Naive thymus-derived CD4-positive, alpha-beta T cell (primary cell): ENCODE data around the gene MYBPC1. TPM values are rescaled to one million over a fixed set of nuclear protein-coding genes. Genes with fewer than 3 reads are reported as not detected.

Experiments used
- ATAC-seq: fragments of 150-1000 bp; cut with Tn5 transposase; 2 replicates; pipeline ENCODE4 v1.10.0; 2021; ENCODE audit warnings: mild to moderate bottlenecking, moderate library complexity
- CTCF ChIA-PET: fragments of 350-600 bp; sonication (Branson Sonifier 250); formaldehyde crosslinking; loops from one replicate; lab custom pipeline; 2021; ENCODE audit warnings: antibody characterized with exemption; lab: Charles Lee
- POLR2A ChIA-PET: fragments of 350-600 bp; sonication (Branson Sonifier 250); formaldehyde crosslinking; loops from one replicate; lab custom pipeline; 2021; ENCODE audit warnings: antibody characterized with exemption, inconsistent platforms; lab: Charles Lee
- DNase-seq, 9 donors: peaks; one replicate each; pipeline versions ENCODE4 v3.0.0 to v3.0.0-alpha.2; 2020 to 2022; ENCODE audit warnings: mixed read lengths in 1 of 9
- H3K27ac ChIP-seq: one replicate; pipeline ENCODE4 v1.7.0; 2013; ENCODE audit warnings: mild to moderate bottlenecking, low read depth, low read length, moderate library complexity
- H3K27me3 ChIP-seq, 2 donors: one replicate each; pipeline ENCODE4 v1.7.0; 2013; ENCODE audit warnings: low read length in 2 of 2, mild to moderate bottlenecking in 2 of 2, moderate library complexity in 2 of 2; ENCODE audit not compliant: control insufficient read depth in 2 of 2, insufficient read depth in 2 of 2
- H3K36me3 ChIP-seq, 3 experiments: 1 replicate in 2 of 3; 2 replicates in 1 of 3; pipeline ENCODE4 v1.7.0; 2013; ENCODE audit warnings: low read length in 3 of 3, mild to moderate bottlenecking in 3 of 3, moderate library complexity in 1 of 3; ENCODE audit not compliant: insufficient read depth in 3 of 3, control insufficient read depth in 2 of 3
- H3K4me1 ChIP-seq, 2 donors: one replicate each; pipeline ENCODE4 v1.7.0; 2013; ENCODE audit warnings: low read length in 2 of 2, mild to moderate bottlenecking in 2 of 2, moderate library complexity in 1 of 2; ENCODE audit not compliant: control insufficient read depth in 2 of 2, insufficient read depth in 2 of 2
- H3K4me3 ChIP-seq: 2 replicates; pipeline ENCODE4 v1.7.0; 2013; ENCODE audit warnings: mild to moderate bottlenecking, low read length
- H3K9me3 ChIP-seq, 3 experiments: 1 replicate in 2 of 3; 2 replicates in 1 of 3; pipeline ENCODE4 v1.7.0; 2013; ENCODE audit warnings: low read length in 3 of 3; ENCODE audit not compliant: control insufficient read depth in 2 of 3
- H3K27ac Mint-ChIP-seq, 9 donors: one replicate each; pipeline ENCODE4 v1.8.0; 2020 to 2022; ENCODE audit warnings: mixed read lengths in 9 of 9, mild to moderate bottlenecking in 8 of 9, moderate library complexity in 5 of 9, inconsistent platforms in 2 of 9
- H3K27me3 Mint-ChIP-seq, 5 donors: one replicate each; pipeline ENCODE4 v1.8.0; 2021 to 2022; ENCODE audit warnings: mixed read lengths in 5 of 5, mild to moderate bottlenecking in 1 of 5
- H3K36me3 Mint-ChIP-seq, 5 donors: one replicate each; pipeline ENCODE4 v1.8.0; 2020 to 2022; ENCODE audit warnings: mixed read lengths in 5 of 5, mild to moderate bottlenecking in 3 of 5, inconsistent platforms in 1 of 5
- H3K4me1 Mint-ChIP-seq, 7 donors: one replicate each; pipeline ENCODE4 v1.8.0; 2020 to 2022; ENCODE audit warnings: mixed read lengths in 7 of 7, mild to moderate bottlenecking in 3 of 7, inconsistent platforms in 1 of 7
- H3K4me3 Mint-ChIP-seq, 10 donors: one replicate each; pipeline ENCODE4 v1.8.0; 2020 to 2022; ENCODE audit warnings: mild to moderate bottlenecking in 10 of 10, mixed read lengths in 10 of 10, moderate library complexity in 6 of 10, inconsistent platforms in 2 of 10
- H3K9me3 Mint-ChIP-seq, 11 donors: one replicate each; pipeline ENCODE4 v1.8.0; 2020 to 2022; ENCODE audit warnings: mixed read lengths in 11 of 11, mild to moderate bottlenecking in 4 of 11, inconsistent platforms in 1 of 11, moderate library complexity in 1 of 11
- intact Hi-C, 2 donors: fragments of 100-400 bp; cut with micrococcal nuclease; formaldehyde crosslinking; loops; one replicate each; pipeline ENCODE4 v1.15.1; 2023
- polyA plus RNA-seq, 2 donors: library from polyadenylated mRNA; unstranded; fragments of 300-500 nt; fragmentation: Illumina TruSeq; gene quantifications; one replicate each; pipeline ENCODE4 v1.2.3, GENCODE V29; 2021
- total RNA-seq, 6 experiments: library from RNA in 5 of 6; stranded (reverse) in 5 of 6; gene quantifications; 1 replicate in 5 of 6; 2 replicates in 1 of 6; pipeline ENCODE4 v1.2.3 and lab custom pipeline; 2021 to 2026

MYBPC1 gene
- total and polyA plus RNA-seq, 7 experiments from 2014 or later: not detected

DNA sequence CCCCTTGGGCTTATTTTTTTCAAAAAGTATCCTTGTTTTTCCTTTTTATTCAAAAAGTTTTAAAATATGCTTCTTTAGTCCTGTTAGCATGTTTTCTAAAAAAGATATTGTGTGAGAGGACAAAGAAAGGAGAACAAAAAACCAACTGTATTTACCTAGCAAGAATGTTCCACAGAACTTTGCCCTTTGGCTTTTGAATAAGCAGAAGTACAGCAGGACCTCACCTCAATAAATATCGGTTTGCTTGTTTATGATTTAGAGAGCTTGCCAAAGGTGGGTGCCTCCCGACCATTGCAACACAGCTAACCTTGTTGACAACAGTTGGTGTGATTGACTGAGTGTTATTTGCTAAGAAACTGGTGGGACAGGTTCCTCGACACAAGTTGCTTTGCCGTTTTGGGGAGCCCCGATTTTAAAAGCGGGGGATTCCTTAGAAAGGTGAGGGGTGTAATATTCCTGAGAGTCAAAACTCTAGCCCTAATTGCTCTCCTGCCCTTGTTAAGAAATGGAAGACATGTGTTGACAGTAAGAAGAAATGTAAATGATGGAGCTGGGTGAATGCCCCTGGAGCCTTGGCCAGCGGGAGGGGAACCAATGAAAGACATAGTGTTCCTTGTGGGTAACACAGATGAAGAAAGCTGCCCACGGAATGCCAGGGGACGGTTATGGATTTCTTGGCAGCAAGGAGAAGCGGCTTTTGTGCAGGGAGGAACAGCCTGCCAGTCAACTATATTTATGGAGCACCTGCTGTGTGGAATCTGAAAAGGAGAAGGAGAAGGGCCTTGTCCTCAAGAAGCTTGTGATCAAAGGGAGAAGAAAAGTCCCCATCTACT, 13.7 kb downstream of the MYBPC1 start:
- Histone ChIP-seq H3K4me3 (no peak overlapping the region), H3K27ac (no peak overlapping the region), H3K27me3 (no peaks in the 10 kb centered on the region), H3K4me1 (no peaks in the 10 kb centered on the region), H3K36me3 (no peaks in the 10 kb centered on the region), H3K9me3 (no peaks in the 10 kb centered on the region)
- intact Hi-C loops: no loop called here
- ChIA-PET CTCF (no interaction called here), POLR2A (no interaction called here)
- ATAC-seq (no peak), DNase-seq (no peak)
- H3K4me3 Mint-ChIP-seq: no peak overlapping the region
- H3K9me3 Mint-ChIP-seq: peaks cover 0 to 4% (median 0%) of the 10 kb centered on the region in 11 donors
- no peaks in the 10 kb centered on the region for H3K4me1 Mint-ChIP-seq
- peaks cover 0 to 9% (median 0%) of the 10 kb centered on the region in 5 donors for H3K27me3 Mint-ChIP-seq
- H3K27ac Mint-ChIP-seq: no peak overlapping the region
- no peaks in the 10 kb centered on the region for H3K36me3 Mint-ChIP-seq

DNA sequence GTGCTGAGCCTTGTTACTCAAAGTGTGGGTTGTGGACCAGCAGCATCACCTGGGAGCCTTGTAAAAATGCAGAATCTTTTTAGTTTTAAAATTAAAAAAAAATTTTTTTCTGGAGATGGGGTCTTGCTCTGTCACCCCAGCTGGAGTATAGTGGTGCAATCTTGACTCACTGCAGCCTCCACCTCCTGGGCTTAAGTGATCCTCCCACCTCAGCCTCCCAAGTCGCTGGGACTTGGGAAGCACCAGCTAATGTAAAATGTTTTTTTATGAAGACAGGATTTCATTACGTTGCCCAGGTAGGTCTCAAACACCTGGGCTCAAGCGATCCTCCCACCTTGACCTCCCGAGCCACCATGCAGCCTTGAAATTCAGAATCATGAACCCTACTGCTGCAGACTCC, 14.4 kb downstream of the MYBPC1 start:
- no peak for DNase-seq
- CTCF ChIA-PET: no interaction called here
- peaks cover 0 to 9% (median 0%) of the 10 kb centered on the region in 5 donors for H3K27me3 Mint-ChIP-seq
- no peaks in the 10 kb centered on the region for H3K4me1 ChIP-seq
- ATAC-seq: no peak
- POLR2A ChIA-PET: no interaction called here
- no peaks in the 10 kb centered on the region for H3K27me3 ChIP-seq
- H3K27ac ChIP-seq: no peak overlapping the region
- H3K9me3 ChIP-seq: no peaks in the 10 kb centered on the region
- peaks cover 0 to 4% (median 0%) of the 10 kb centered on the region in 11 donors for H3K9me3 Mint-ChIP-seq
- H3K36me3 ChIP-seq: no peaks in the 10 kb centered on the region
- no peak overlapping the region for H3K4me3 Mint-ChIP-seq
- intact Hi-C loops: no loop called here
- H3K27ac Mint-ChIP-seq: no peak overlapping the region
- H3K4me3 ChIP-seq: no peak overlapping the region
- peaks cover 0 to 3% (median 0%) of the 10 kb centered on the region in 7 donors for H3K4me1 Mint-ChIP-seq
- H3K36me3 Mint-ChIP-seq: no peaks in the 10 kb centered on the region

DNA sequence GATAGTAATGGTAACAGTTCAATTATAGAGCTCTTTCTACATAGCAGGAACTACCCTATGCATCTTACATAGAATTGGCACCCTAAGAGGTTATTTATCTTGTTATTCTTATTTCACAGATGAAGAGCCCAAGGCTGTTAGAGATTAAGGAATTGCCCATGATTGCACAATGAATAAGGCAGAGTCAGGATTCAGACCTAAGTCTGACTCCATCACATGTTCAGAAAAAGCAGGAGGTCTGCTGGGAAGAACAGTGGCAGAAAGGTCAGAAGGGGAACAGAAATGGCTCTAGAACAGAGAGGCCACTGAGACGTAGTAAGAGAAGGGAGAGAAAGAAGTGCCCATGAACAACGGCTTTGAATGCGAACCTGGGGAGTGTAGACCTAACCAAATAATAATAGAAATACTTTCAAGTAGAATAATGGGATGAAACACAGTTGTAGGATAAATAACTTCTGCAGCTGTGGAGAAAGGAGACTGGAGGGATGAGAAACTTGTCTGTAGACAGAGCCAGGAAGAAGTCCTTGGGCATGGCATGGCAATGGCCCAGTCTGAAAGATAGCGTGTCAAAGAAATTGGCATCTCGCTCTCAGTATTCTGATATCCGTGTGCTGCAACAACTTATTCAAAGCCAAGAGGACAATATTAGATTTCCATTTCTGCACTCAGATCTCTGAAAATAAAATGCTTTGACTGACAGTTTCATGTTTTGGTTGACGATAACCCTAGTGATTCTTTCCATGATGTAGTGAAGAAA, 17.6 kb downstream of the MYBPC1 start:
- Mint-ChIP-seq H3K36me3 (no peaks in the 10 kb centered on the region), H3K9me3 (peaks cover 0 to 4% (median 0%) of the 10 kb centered on the region in 11 donors), H3K4me3 (no peak overlapping the region), H3K27me3 (peaks cover 0 to 9% (median 0%) of the 10 kb centered on the region in 5 donors), H3K27ac (no peak overlapping the region), H3K4me1 (peaks cover 6 to 24% (median 16%) of the 10 kb centered on the region in 7 donors)
- H3K4me3 ChIP-seq: no peak overlapping the region
- POLR2A ChIA-PET: interaction anchor here (0.6 kb wide), 1 partner anchor 38 kb away, joined by 4 read pairs; no protein-coding TSS in a partner anchor
- DNase-seq (no peak), ATAC-seq (no peak)
- intact Hi-C loops: no loop called here
- no peaks in the 10 kb centered on the region for H3K36me3 ChIP-seq
- H3K4me1 ChIP-seq: peaks cover 0 to 12% of the 10 kb centered on the region in 2 donors
- CTCF ChIA-PET: no interaction called here
- no peaks in the 10 kb centered on the region for H3K9me3 ChIP-seq
- H3K27ac ChIP-seq: no peak overlapping the region
- H3K27me3 ChIP-seq: no peaks in the 10 kb centered on the region

DNA sequence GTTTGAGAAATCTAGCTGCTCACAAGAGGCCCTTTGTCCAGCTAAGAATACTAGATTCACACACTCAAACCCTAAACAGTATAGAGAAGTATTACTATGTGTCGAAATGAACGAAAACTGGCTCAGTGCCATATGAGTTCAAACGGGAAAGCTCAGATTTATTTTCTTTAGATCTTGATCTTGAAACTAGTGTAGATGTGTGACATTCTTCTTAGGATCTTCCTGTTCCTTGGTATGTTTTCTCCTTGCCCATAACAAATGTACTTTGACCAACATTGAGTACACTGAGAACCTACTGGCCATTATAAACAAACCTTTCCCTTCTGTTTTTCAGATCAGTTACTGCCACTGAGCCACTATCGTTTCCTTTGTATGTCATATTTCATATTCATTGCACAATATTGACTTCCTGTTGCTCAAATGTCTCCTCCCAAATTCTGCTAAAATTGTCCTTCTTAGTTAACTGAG, 21.3 kb downstream of the MYBPC1 start:
- H3K27ac Mint-ChIP-seq: peak overlapping the region in 7 of 9 donors; percentile 13 to 61 (median 37)
- ATAC-seq: peak; percentile 49
- H3K4me1 Mint-ChIP-seq: peaks cover 8 to 24% (median 16%) of the 10 kb centered on the region in 7 donors
- H3K36me3 Mint-ChIP-seq: no peaks in the 10 kb centered on the region
- H3K9me3 Mint-ChIP-seq: no peaks in the 10 kb centered on the region
- H3K4me3 Mint-ChIP-seq: peak overlapping the region in 7 of 10 donors; percentile 21 to 70 (median 64)
- DNase-seq: peak in 5 of 9 donors; percentile 11 to 33 (median 30)
- ChIA-PET POLR2A (no interaction called here), CTCF (interaction anchor here (0.9 kb wide), 1 partner anchor 36 kb away, joined by 3 read pairs; no protein-coding TSS in a partner anchor)
- Histone ChIP-seq H3K27ac (no peak overlapping the region), H3K36me3 (no peaks in the 10 kb centered on the region), H3K9me3 (no peaks in the 10 kb centered on the region), H3K4me3 (no peak overlapping the region), H3K4me1 (peaks cover 0 to 12% of the 10 kb centered on the region in 2 donors), H3K27me3 (peaks cover 0 to 3% of the 10 kb centered on the region in 2 donors)
- intact Hi-C loops: no loop called here
- peaks cover 0 to 9% (median 4%) of the 10 kb centered on the region in 5 donors for H3K27me3 Mint-ChIP-seq

DNA sequence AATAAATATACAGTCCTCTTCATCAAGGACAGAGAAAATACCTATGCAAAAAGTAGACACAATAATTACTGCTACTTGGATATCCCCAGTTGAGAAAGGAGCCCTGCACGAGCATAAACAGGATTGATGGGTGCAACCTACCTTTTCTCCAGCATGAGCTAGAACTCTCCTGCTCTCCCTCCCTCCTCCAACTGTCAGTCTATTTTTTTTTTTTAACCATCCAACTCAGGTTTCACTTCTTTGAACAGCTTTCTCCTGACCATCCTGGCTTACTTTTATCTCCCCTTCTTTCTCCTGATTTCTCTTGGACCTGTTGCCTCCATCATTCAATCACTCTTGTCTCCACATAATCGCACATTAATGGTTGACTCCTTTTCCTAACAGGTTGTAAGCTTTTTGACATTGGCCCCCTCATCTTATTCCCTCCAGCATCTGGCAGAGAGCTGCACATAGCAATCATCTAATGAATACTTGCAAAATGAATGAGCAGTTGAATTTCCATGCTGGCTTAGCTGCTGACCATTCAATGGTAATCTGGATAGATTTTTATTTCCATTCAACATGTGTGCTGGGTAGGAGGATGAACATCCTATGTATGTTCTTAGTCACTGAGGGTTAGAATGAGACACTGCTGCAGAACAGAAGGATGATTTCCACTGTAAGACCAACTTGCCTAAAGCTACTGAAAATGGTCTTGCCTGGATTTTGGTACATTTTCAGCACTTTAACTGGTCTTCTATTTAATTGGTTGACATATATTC, 24.4 kb downstream of the MYBPC1 start:
- Mint-ChIP-seq H3K36me3 (no peaks in the 10 kb centered on the region), H3K27me3 (peaks cover 0 to 10% (median 7%) of the 10 kb centered on the region in 5 donors), H3K4me1 (peaks cover 8 to 24% (median 16%) of the 10 kb centered on the region in 7 donors), H3K4me3 (peak overlapping the region in 1 of 10 donors; percentile 1), H3K9me3 (peaks cover 0 to 2% (median 0%) of the 10 kb centered on the region in 11 donors), H3K27ac (no peak overlapping the region)
- ATAC-seq (no peak), DNase-seq (no peak)
- POLR2A ChIA-PET: no interaction called here
- CTCF ChIA-PET: no interaction called here
- intact Hi-C loops: no loop called here
- Histone ChIP-seq H3K9me3 (no peaks in the 10 kb centered on the region), H3K4me3 (no peak overlapping the region), H3K4me1 (peaks cover 0 to 12% of the 10 kb centered on the region in 2 donors), H3K36me3 (no peaks in the 10 kb centered on the region), H3K27ac (no peak overlapping the region), H3K27me3 (peaks cover 0 to 3% of the 10 kb centered on the region in 2 donors)
